Spleen (tissue), 13 donors: ENCODE measurements around the gene ZSWIM3. TPM values are rescaled to one million over a fixed set of nuclear protein-coding genes. Genes with fewer than 3 reads are reported as not detected.

Experiments used
- DNase-seq: peaks from one replicate; pipeline ENCODE4 v3.0.0-alpha.2; 2020
- H3K27ac ChIP-seq, 8 donors: fragments of 200-600 bp; sonication (generic) in 7 of 8; 1 replicate in 4 of 8; 2 replicates in 4 of 8; pipeline versions ENCODE4 v1.5.0 to v1.8.0; 2016 to 2021; ENCODE audit warnings: inconsistent platforms in 4 of 8, mild to moderate bottlenecking in 4 of 8, moderate library complexity in 1 of 8
- H3K27me3 ChIP-seq, 7 donors: fragments of 200-600 bp; sonication (generic) in 6 of 7; replicated peaks in 1 of 7; 1 replicate in 4 of 7; 2 replicates in 3 of 7; pipeline versions ENCODE4 v1.5.0 to v1.8.0; 2016 to 2021; ENCODE audit warnings: inconsistent platforms in 3 of 7, mild to moderate bottlenecking in 1 of 7
- H3K36me3 ChIP-seq, 6 donors: fragments of 200-600 bp; sonication (generic) in 5 of 6; 1 replicate in 4 of 6; 2 replicates in 2 of 6; pipeline versions ENCODE4 v1.5.0 to v1.8.0; 2016 to 2021; ENCODE audit warnings: inconsistent platforms in 2 of 6
- H3K4me1 ChIP-seq, 6 donors: fragments of 200-600 bp; sonication (generic) in 5 of 6; 1 replicate in 3 of 6; 2 replicates in 3 of 6; pipeline versions ENCODE4 v1.5.0 to v1.8.0; 2016 to 2021; ENCODE audit warnings: inconsistent platforms in 3 of 6
- H3K4me3 ChIP-seq, 8 donors: fragments of 200-600 bp; sonication (generic) in 7 of 8; 1 replicate in 4 of 8; 2 replicates in 4 of 8; pipeline versions ENCODE4 v1.5.0 to v1.8.0; 2016 to 2021; ENCODE audit warnings: inconsistent platforms in 4 of 8, mild to moderate bottlenecking in 4 of 8, moderate library complexity in 2 of 8
- H3K9me3 ChIP-seq, 8 donors: fragments of 200-600 bp; sonication (generic) in 7 of 8; 1 replicate in 4 of 8; 2 replicates in 4 of 8; pipeline versions ENCODE4 v1.5.0 to v1.8.0; 2016 to 2021; ENCODE audit warnings: inconsistent platforms in 4 of 8
- CTCF ChIP-seq, 11 experiments: fragments of 200-600 bp in 7 of 11; fragments of 450-650 bp in 4 of 11; sonication (generic) in 4 of 11; IDR thresholded peaks in 8 of 11; conservative IDR thresholded peaks in 3 of 11; 1 replicate in 7 of 11; 2 replicates in 4 of 11; pipeline versions ENCODE4 v1.4.0 to v1.8.0; 2016 to 2021; ENCODE audit warnings: antibody characterized with exemption in 11 of 11, inconsistent platforms in 4 of 11, mild to moderate bottlenecking in 1 of 11
- POLR2A ChIP-seq, 3 donors: fragments of 450-650 bp; IDR thresholded peaks; one replicate each; pipeline ENCODE4 v1.5.1; 2017; ENCODE audit warnings: antibody characterized with exemption in 3 of 3, mild to moderate bottlenecking in 1 of 3
- POLR2AphosphoS5 ChIP-seq, 3 donors: sonication (generic); formaldehyde crosslinking; IDR thresholded peaks; one replicate each; pipeline ENCODE4 v1.5.1; 2017; ENCODE audit warnings: antibody characterized with exemption in 3 of 3
- WGBS, 5 donors: extraction: QIAGEN DNeasy Blood & Tissue Kit in 3 of 5; methylation state at CpG; one replicate each; pipeline versions ENCODE4 v1.1.5 to v1.1.7; 2013 to 2018; 5-methylcytosine and 5-hydroxymethylcytosine counted together
- intact Hi-C: fragments of 100-400 bp; cut with DNase I; formaldehyde crosslinking; loops from one replicate; pipeline ENCODE4 v1.15.0; 2023; ENCODE audit warnings: low total_unique reads
- long read RNA-seq, 2 donors: transcript quantifications; one replicate each; lab custom pipeline, GENCODE V29; 2026
- polyA plus RNA-seq, 3 donors: library from polyadenylated mRNA; stranded (reverse); fragments of 200-250 nt; gene quantifications; one replicate each; pipeline ENCODE4 v1.2.1, GENCODE V29; 2013
- total RNA-seq, 7 donors: library from RNA; depleted of rRNA in 3 of 7; stranded (reverse); fragments of >200 nt in 3 of 7; fragmentation: NEBNext Ultra II Directional in 4 of 7; extraction: Animal tissue kit (Norgen Biotek cat#: 25700) in 4 of 7; gene quantifications; one replicate each; pipeline versions ENCODE4 v1.1.0 to v1.2.1, GENCODE V29; 2016 to 2021
- donor health status: healthy with polysubstance abuse.
- donor health status: DM: no; HTN: no; CAD: no; lungs with moderate emphysema.
- donor health status: DM: no; HTN: no; CAD: no.
- donor health status: Bipolar disorder and iron deficiency.
- donor health status: healthy.
- donor health status: DM: no; HTN: no; CAD: no.
- donor health status: DM: yes; HTN: yes; CAD: no.

ZSWIM3 gene
- total RNA-seq = 1 to 10 TPM; 4.4 to 7.1 (median 5.4) TPM
- polyA plus RNA-seq = 1 to 10 TPM; 3.1 to 4.2 (median 3.5) TPM
- long read RNA-seq, donor 1, partial matches to known transcripts = 0 of 2 reads
- long read RNA-seq, donor 1, other reads (novel, unspliced or antisense) = 0 of 2 reads
- long read RNA-seq, donor 2, partial matches to known transcripts = 0 of 1 reads
- long read RNA-seq, donor 2, other reads (novel, unspliced or antisense) = 0 of 1 reads

DNA sequence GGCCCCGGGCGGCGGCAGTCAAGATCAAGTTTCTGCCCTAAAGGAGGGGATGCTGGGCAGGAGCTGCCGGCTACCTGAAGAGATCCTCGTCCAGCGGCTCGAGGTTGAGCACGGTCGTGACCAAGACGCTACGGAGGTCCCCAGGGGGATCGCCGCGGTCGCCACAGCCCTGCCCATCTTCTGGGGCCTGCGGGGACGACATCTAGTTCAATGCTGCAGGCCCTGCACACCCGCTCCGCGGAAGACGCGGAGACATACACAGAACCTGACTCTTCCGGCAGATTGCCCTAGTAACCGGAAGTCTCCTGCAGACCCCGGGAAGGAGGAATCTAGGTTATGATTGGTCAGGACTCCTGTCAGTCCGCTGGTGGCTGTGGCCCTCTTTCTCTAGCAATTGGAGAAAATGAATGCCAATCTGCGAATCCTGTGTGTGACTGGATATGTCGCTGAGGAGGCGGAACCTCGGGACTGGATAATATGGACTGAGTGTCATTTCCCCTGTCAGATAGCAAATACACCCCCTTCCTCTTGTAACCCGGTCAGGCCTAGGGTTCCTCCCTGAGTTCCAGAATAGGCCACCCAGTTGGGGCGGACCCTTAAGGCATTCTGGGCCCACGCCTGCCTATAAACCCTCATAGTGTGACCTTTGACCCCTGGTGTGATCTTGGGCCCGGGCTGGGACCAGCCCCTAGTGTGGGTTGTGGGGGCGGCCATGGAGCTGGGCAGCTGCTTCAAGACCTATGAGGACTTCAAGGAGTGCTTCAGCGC lies at the start of gene ZSWIM3, which contains the start of gene ACOT8:
ZSWIM3 (plus strand) TSS at position 501 of the 768 bp plus-strand sequence; CDS start at position 713, 212 bp downstream.
ACOT8 (minus strand) TSS at position 279 of the 768 bp plus-strand sequence; CDS start at position 202, 77 bp downstream.
- 0 to 1% (median 0%) methylated on average over 21 to 36 of the region's 36 CpGs for WGBS, 5 donors
- peak within 1 kb of the TSS; percentile 80 to 93 (median 87) for H3K4me3 ChIP-seq
- DNase-seq = peak; percentile 93
- intact Hi-C loops = no loop called here
- H3K27ac ChIP-seq = peak within 1 kb of the TSS; percentile 80 to 95 (median 88)
- H3K9me3 ChIP-seq = no peaks in the 10 kb centered on the region
- peaks cover 0 to 31% (median 14%) of the 10 kb centered on the region in 6 donors for H3K36me3 ChIP-seq
- no peaks in the 10 kb centered on the region for H3K27me3 ChIP-seq
- TF ChIP-seq CTCF (IDR thresholded peaks at IDR 0.05 in 8 of 11, conservative IDR thresholded peaks at IDR 0.05 in 3 of 11) (peak in 1 of 11 experiments; percentile 16), POLR2A (IDR thresholded peaks at IDR 0.05) (peak in 1 of 3 donors; percentile 72), POLR2AphosphoS5 (IDR thresholded peaks at IDR 0.05) (peak; percentile 89 to 92 (median 90))
- peaks cover 31 to 79% (median 38%) of the 10 kb centered on the region in 6 donors for H3K4me1 ChIP-seq

GRCh38 chr20:45810191-45810970 lies 47.0 kb upstream of the ZSWIM3 start:
- Histone ChIP-seq H3K27ac (no peak overlapping the region), H3K4me1 (peaks cover 6 to 26% (median 17%) of the 10 kb centered on the region in 6 donors), H3K4me3 (no peak overlapping the region), H3K36me3 (peaks cover 5 to 71% (median 60%) of the 10 kb centered on the region in 6 donors), H3K27me3 (no peaks in the 10 kb centered on the region), H3K9me3 (no peaks in the 10 kb centered on the region)
- intact Hi-C loops = loop anchor here (10.0 kb wide), 1 partner anchor 154 kb away; no protein-coding TSS in a partner anchor
- WGBS, 5 donors = 87 to 88% (median 87%) methylated on average over 8 of the region's 8 CpGs
- no peak for DNase-seq
- TF ChIP-seq POLR2A (IDR thresholded peaks at IDR 0.05) (no peak), CTCF (IDR thresholded peaks at IDR 0.05 in 8 of 11, conservative IDR thresholded peaks at IDR 0.05 in 3 of 11) (no peak), POLR2AphosphoS5 (IDR thresholded peaks at IDR 0.05) (no peak)

DNA sequence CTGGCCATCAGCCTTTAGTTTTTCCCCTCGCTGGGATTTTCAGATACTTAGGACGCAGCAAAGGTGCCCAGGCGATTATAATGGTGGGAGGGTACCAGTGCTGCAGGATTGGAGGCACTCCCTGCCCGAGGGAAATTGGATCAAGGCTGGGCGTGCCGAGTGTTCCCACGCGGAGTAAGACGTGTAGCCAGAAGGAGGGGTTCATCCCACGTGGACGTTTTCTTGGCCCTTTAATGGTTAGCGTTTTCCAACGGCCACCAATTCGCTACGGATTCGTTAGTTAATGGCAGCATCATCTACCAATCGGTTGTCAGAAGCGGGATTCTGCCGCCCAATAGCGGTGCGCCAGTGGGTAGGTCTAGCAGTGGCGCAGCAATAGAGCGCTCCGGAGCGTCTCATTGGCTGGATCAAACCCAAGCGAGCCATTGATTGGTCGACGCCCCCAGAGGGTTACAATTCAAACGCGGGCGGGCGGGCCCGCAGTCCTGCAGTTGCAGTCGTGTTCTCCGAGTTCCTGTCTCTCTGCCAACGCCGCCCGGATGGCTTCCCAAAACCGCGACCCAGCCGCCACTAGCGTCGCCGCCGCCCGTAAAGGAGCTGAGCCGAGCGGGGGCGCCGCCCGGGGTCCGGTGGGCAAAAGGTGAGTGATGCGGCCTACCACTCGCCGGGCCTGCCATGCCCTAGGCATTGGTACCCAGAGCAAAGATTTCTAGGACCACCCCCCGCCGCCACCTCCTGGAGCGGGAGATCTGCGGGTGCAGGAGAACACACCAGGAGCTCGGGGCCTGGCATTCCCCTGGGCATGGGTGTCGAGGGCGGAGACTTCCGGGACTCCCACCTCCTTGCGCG lies 45.0 kb upstream of the ZSWIM3 start, which contains the start of gene UBE2C:
UBE2C (plus strand) TSS at position 488 of the 849 bp plus-strand sequence; CDS start at position 540, 52 bp downstream.
- 2 to 5% (median 3%) methylated on average over 23 to 65 of the region's 65 CpGs for WGBS, 5 donors
- peak; percentile 95 for DNase-seq
- TF ChIP-seq POLR2AphosphoS5 (IDR thresholded peaks at IDR 0.05) (peak; percentile 72 to 84 (median 83)), POLR2A (IDR thresholded peaks at IDR 0.05) (no peak), CTCF (IDR thresholded peaks at IDR 0.05 in 8 of 11, conservative IDR thresholded peaks at IDR 0.05 in 3 of 11) (peak in 1 of 11 experiments; percentile 14)
- H3K27me3 ChIP-seq = no peaks in the 10 kb centered on the region
- intact Hi-C loops = loop anchor here (10.0 kb wide), 1 partner anchor 152 kb away; no protein-coding TSS in a partner anchor
- peak within 1 kb of the TSS; percentile 48 to 87 (median 66) for H3K4me3 ChIP-seq
- peak within 1 kb of the TSS in 5 of 8 donors; percentile 40 to 71 (median 45) for H3K27ac ChIP-seq
- peaks cover 6 to 26% (median 17%) of the 10 kb centered on the region in 6 donors for H3K4me1 ChIP-seq
- no peaks in the 10 kb centered on the region for H3K9me3 ChIP-seq
- peaks cover 5 to 71% (median 41%) of the 10 kb centered on the region in 6 donors for H3K36me3 ChIP-seq
